Fibroblast of upper back skin (primary cell): ENCODE measurements around the gene CD226.
"Not testable (repeated sequence)": the region's sequence is repeated elsewhere in the genome, so short reads cannot be mapped to it uniquely, and the experiment has no call there.

Experiments
- DNase-seq: peaks from one replicate; pipeline ENCODE4 v3.0.0-alpha.2; 2013

CD226 gene

GRCh38 chr18:69956057-69956456 is 8.4 kb upstream of the CD226 start:
- DNase-seq = peak; percentile 40

DNA sequence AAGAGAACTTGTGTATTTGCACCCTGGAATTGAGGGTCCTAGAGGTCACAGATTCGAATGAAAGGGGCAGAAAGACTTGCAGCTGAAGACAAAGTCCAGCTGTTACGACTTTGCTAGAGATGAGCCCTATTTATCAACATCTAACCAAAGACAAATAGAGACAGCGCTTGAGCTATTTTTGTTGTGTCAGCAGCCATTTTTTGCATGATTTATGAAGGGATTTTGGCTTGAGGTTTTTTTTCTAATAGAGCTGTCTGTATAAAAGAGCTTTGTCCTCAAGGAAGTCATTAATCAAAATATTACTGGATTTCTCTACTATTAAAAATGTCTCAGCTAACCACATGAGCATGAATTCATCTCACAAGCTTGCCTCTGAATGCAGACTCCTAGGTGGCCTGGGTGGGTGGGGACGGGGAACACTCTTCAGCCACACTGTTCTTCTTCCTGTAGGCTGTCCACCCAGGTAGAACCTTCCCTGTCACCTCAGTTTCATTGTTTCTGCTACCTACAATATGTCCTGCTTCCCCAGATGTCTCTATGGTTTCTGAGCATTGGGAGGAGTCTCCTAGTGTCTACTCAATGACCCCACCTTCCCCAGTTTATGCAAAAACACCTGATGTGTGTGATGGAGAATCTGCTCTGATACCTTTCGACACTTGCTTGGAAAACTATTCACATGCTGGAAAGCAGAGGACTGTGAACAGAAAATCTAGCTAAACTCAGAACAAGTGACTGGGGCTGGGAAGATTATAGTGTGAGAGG is 7.2 kb upstream of the CD226 start:
- peak; percentile 72 for DNase-seq

- DNase-seq = no peak
Observed at GRCh38 chr18:69953191-69953590, 5.5 kb upstream of the CD226 start.

DNA sequence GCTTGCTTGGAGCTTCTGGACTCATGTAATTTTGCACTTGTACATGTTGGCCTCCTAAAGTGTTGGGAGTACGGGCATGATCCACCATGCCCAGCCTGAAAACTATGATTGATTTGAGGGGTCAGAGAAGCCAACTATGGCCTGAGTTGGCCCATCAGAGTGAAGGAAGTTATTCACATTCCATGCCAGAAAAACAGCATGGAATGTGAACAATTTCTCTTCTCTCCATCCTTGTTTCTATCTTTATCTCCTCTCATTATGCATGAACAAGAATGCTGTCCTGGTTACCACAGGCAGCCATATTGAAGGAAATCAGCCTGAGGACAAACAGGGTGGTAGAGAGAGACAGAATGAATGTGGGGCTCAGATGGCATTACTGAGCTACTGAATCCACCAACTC is 3.5 kb upstream of the CD226 start:
- peak; percentile 73 for DNase-seq

DNA sequence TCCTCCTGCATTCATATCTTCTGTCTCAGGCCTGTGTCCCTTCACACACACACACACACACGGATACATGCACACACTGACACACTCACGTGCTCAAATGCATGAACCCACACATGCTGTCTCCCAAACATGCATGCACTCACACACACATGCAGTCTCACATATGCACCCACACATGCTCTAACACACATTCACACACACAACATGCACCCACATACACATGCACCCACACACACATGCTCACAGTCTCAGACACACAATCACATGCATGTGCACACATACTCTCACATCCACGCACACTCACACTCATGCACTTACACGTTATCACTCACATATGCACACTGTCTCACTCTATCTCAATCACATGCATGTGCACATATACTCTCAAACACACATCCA is 1.9 kb upstream of the CD226 start:
- no peak for DNase-seq

GRCh38 chr18:69948919-69949537 is 1.4 kb upstream of the CD226 start:
- DNase-seq = peak; percentile 10

DNA sequence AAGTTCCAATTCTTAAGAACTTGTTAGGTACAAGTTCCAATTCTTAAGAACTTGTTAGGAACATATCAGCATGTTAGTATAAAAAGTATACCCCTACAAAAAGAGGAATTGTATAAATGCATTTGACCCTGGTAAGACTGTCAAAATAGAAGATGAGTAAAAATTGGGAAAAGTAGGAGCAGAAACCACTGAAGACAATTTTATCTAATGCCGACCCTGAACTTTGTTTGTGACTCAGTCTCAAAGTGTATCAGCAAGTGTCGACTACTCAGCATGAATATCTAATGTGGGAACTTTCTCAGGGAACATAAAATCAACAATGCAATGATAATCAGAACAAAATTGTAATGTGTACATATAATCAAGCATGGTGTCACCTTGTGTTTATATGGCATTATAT is 583 bp upstream of the CD226 start:
- DNase-seq = no peak

DNA sequence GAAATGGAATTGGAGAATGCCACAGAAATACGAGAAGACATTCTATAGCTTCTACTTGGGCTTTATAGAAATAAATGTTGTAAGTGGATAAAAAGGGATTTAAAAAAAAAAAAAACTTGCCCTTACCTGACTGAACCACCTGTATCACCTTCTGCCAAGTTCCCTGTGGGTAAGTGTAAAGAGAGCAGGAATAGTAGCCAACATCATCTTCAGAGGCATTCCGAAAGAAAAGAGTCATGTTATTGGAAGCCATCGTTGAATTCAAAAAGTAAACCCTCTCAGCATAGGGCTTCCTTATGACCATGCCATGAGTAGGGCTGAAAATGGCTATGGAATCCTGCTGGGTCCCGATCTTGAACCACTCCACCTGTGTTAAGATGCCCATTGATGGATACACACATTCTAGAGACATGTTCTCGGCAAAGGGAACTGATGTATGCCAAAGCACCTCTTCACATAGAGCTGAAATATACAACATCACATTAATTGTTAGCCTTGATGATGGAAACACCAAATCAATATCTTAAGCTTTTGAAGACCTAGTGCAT is 991 bp downstream of the CD226 start:
- no peak for DNase-seq

DNA sequence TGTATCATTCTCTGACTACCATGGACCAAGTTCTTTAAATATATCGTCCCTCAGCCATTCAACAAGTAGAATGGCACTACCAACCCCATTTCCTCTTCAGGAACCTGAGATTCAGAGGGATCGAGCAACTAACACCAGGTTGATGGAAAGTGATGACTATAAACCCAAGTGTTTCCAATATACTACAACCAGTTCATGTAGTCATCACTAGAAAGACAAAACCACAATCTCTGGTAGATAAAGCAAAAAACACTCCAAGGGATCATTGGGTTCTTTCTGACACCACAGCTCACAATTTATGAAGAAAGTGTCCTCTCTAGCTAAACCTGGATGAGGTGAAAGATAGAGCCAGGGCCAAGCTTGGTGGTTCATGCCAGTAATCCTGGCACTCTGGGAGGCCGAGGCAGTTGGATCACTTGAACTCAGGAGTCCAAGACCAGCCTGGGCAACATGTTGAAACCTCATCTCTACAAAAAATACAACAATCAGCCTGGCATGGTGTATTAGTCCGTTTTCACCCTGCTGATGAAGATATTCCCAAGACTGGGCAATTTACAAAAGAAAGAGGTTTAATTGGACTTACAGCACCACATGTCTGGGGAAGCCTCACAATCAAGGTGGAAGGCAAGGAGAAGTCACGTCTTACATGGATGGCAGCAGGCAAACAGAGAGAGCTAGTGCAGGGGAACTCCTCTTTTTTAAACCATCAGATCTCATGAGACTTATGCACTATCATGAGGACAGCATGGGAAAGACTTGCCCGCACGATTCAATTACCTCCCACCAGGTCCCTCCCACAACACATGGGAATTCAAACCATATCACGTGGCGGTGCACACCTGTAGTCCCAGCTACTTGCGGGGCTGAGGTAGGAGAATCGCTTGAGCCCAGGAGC is 2.2 kb downstream of the CD226 start:
- no peak for DNase-seq

DNA sequence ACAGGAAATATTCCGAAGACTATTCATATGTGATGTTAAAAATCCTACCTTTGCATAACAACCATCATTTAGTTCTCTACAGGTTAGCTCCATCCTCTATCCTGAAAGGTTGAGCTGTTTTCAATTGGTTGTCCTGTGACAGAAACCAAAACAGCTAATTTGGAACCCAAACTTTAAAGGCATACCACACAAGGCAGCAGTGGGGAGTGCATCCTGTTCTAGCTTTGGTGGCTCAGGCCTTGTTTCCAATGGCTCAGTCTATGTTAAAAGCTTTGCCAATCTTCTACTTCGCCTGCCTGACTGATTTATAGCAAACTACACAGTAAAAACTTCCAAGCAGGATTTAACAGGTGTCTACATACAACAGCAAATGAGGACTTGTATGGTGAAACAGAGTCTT is 3.2 kb downstream of the CD226 start:
- DNase-seq = no peak

- no peak for DNase-seq
Observed at GRCh38 chr18:69943021-69943420, 4.7 kb downstream of the CD226 start.

DNA sequence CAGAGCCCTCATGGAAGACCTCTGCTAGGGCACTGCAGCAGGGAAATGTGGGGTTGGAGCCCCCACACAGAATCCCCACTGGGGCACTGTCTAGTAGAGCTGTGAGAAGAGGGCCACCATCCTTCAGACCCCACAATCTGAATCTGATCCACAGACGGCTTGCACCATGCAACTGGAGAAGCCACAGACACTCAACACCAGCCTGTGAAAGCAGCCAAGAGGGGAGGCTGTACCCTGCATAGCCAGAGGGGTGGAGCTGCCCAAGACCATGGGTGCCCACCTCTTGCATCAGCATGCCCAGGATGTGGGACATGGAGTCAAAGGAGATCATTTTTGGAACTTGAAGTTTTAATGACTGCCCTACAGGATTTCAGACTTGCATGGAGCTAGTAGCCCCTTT is 6.5 kb downstream of the CD226 start:
- no peak for DNase-seq

DNA sequence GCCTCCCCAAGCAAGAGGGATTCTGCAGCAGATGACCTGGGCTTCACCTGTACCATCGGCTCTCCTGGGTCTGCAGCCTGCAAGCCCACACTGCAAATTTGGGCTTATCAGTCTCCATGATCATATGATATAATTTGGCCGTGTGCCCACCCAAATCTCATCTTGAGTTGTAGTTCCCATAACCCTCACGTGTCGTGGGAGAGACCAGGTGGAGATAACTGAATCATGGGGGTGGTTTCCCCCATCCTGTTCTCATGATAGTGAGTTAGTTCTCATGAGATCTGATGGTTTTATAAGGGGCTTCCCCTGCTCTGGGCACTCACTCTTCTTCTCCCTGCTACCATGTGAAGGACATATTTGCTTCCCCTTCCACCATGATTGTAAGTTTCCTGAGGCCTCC is 7.9 kb downstream of the CD226 start:
- not testable (repeated sequence) for DNase-seq

GRCh38 chr18:69936191-69936558 is 11.5 kb downstream of the CD226 start:
- no peak for DNase-seq

GRCh38 chr18:69935319-69936190 is 12.1 kb downstream of the CD226 start:
- DNase-seq = peak; percentile 28

DNA sequence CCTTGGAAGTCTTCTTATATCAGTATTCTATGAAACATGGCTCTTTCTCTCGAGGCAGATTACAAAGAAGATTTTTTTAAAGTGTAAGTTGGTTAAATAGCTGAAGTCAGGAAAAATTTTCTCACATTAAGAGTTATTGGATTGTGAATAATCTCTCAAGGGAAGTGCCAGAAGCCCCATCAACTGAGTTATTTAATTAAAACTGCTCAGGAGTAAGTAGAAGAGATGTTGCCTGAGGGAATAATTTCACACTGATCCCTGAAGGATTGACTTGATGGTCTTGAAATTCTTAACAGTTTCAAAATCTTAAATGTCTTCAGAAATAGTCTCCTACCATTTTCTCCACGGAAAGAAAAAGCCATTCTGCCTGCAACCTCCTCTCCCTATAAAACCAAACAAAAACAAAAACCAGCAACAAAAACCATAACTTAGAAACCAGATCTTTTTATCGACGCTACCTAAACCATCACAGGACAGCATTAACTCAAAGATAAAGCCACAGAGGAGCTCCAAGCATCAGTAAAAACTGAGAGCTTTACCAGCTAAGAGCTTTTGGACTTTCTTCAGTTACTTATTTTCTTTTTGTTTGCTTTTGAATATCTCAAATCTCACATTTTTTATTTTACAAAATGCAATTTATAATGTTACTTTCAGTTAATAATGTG is 12.9 kb downstream of the CD226 start:
- no peak for DNase-seq

DNA sequence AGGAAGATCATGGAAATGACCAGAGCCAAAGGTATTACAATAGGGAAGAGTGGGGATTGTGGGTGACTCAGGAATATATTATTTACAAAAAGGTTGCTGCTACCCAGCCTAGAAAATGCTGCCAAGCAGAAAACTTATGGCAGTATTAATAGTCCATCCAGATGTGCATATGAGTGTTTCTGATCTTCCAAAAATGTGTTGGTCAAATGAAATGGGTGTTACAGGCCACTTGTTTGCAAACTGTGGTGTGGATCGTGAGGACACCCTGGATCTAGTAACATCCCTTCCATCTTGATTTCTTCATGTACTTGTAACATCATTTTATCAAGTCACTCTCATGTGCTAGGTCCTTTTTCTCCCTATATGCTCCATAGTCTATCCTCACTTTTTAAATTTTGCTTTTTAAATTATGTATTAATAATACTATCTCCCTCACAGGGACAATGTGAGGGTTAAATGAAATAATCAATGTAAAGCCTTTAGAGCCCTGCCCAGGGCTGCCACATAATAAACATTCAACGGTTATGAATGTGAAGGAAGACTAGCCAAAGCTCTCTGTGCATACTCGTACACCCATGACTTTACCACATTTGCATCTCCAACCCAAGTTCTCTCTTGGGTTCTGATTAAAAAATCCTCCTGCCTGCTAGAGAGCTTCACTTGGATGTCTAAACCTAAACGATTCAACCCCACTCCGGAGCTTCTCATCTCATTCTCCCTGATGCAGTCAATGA is 18.5 kb downstream of the CD226 start:
- DNase-seq = no peak

- DNase-seq = no peak
Observed at GRCh38 chr18:69916412-69916811, 31.3 kb downstream of the CD226 start.

DNA sequence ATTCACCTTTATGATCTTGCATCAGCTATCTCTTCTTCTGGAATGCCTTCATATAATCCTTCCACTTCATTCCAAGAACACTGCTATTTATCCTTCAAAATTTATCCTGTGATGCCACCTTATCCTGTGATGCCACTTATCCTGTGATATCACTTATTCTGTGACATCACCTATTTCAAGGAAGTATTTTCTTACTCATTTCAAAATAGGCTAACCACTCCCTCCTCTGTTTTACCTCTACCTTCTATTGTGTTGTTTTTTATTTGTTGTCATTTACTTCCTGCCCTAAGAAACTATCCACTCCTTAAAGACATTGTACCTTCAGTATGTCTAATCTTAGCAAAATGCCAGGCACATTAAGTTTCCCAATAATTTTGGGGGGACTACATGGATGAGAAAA is 38.8 kb downstream of the CD226 start:
- no peak for DNase-seq

- DNase-seq = no peak
Observed at GRCh38 chr18:69906765-69907164, 40.9 kb downstream of the CD226 start.

- DNase-seq = no peak
Observed at GRCh38 chr18:69900941-69901340, 46.7 kb downstream of the CD226 start.
